H9 (cell line): ENCODE measurements around the gene CLEC18C. TPM values are rescaled to one million over a fixed set of nuclear protein-coding genes. Genes with fewer than 3 reads are reported as not detected.

Source experiments
- DNase-seq: peaks from one replicate; pipeline ENCODE4 v3.0.0-alpha.2; 2017
- H2AFZ ChIP-seq: one replicate; pipeline ENCODE4 v1.6.1; 2013; ENCODE audit warnings: mild to moderate bottlenecking, low read length, control low read depth, moderate library complexity
- H2AK5ac ChIP-seq: 2 replicates; pipeline ENCODE4 v1.6.1; 2013; ENCODE audit warnings: low read length, control low read depth, mixed read lengths; ENCODE audit not compliant: insufficient read length
- H2BK120ac ChIP-seq: one replicate; pipeline ENCODE4 v1.6.1; 2013; ENCODE audit warnings: low read depth, mild to moderate bottlenecking, low read length, control low read depth, inconsistent platforms; ENCODE audit not compliant: poor library complexity, severe bottlenecking
- H2BK12ac ChIP-seq: 2 replicates; pipeline ENCODE4 v1.6.1; 2013; ENCODE audit warnings: low read length, control low read depth, mixed read lengths, low read depth; ENCODE audit not compliant: insufficient read length
- H2BK15ac ChIP-seq: 2 replicates; pipeline ENCODE4 v1.6.1; 2013; ENCODE audit warnings: low read depth, low read length, control low read depth
- H2BK20ac ChIP-seq: one replicate; pipeline ENCODE4 v1.6.1; 2013; ENCODE audit warnings: low read depth, mild to moderate bottlenecking, low read length, control low read depth, inconsistent platforms; ENCODE audit not compliant: poor library complexity, severe bottlenecking
- H2BK5ac ChIP-seq: 2 replicates; pipeline ENCODE4 v1.6.1; 2013; ENCODE audit warnings: low read length, control low read depth, mixed read lengths; ENCODE audit not compliant: insufficient read length
- H3K14ac ChIP-seq: 2 replicates; pipeline ENCODE4 v1.6.1; 2013; ENCODE audit warnings: low read length, control low read depth; ENCODE audit not compliant: insufficient read depth
- H3K18ac ChIP-seq: 2 replicates; pipeline ENCODE4 v1.6.1; 2013; ENCODE audit warnings: low read depth, mild to moderate bottlenecking, mixed read lengths, low read length, control low read depth; ENCODE audit not compliant: insufficient read length
- H3K23ac ChIP-seq: 2 replicates; pipeline ENCODE4 v1.6.1; 2013; ENCODE audit warnings: low read length, control low read depth, mixed read lengths, low read depth; ENCODE audit not compliant: insufficient read length
- H3K23me2 ChIP-seq: 2 replicates; pipeline ENCODE4 v1.6.1; 2013; ENCODE audit warnings: low read depth, mild to moderate bottlenecking, mixed read lengths, low read length, control low read depth; ENCODE audit not compliant: insufficient read length, poor library complexity, severe bottlenecking
- H3K27ac ChIP-seq: 2 replicates; pipeline ENCODE4 v1.5.1; 2013; ENCODE audit warnings: low read length, control low read depth, mixed read lengths, low read depth; ENCODE audit not compliant: insufficient read length
- H3K27me3 ChIP-seq: 2 replicates; pipeline ENCODE4 v1.6.1; 2013; ENCODE audit warnings: low read length, control low read depth, inconsistent platforms; ENCODE audit not compliant: insufficient read depth
- H3K4ac ChIP-seq: 2 replicates; pipeline ENCODE4 v1.6.1; 2013; ENCODE audit warnings: low read depth, mild to moderate bottlenecking, control low read depth, inconsistent platforms, low read length, moderate library complexity
- H3K4me1 ChIP-seq: 2 replicates; pipeline ENCODE4 v1.6.1; 2013; ENCODE audit warnings: low read length, control low read depth, inconsistent platforms; ENCODE audit not compliant: insufficient read depth
- H3K4me2 ChIP-seq: 2 replicates; pipeline ENCODE4 v1.6.1; 2013; ENCODE audit warnings: low read length, control low read depth, mixed read lengths; ENCODE audit not compliant: insufficient read length, insufficient read depth
- H3K56ac ChIP-seq: 2 replicates; pipeline ENCODE4 v1.6.1; 2013; ENCODE audit warnings: low read depth, mild to moderate bottlenecking, mixed read lengths, low read length, control low read depth; ENCODE audit not compliant: insufficient read length
- H3K79me1 ChIP-seq: 2 replicates; pipeline ENCODE4 v1.6.1; 2013; ENCODE audit warnings: low read depth, mild to moderate bottlenecking, moderate library complexity, low read length, control low read depth, inconsistent platforms; ENCODE audit not compliant: insufficient read depth, poor library complexity, severe bottlenecking
- H3K79me2 ChIP-seq: 2 replicates; pipeline ENCODE4 v1.6.1; 2013; ENCODE audit warnings: low read length, control low read depth, inconsistent platforms; ENCODE audit not compliant: insufficient read depth
- H3K9ac ChIP-seq: 2 replicates; pipeline ENCODE4 v1.6.1; 2013; ENCODE audit warnings: low read length, control low read depth, mixed read lengths; ENCODE audit not compliant: insufficient read length; ENCODE audit errors: extremely low read depth
- H3K9me3 ChIP-seq: one replicate; pipeline ENCODE4 v1.6.1; 2013; ENCODE audit warnings: low read depth, low read length, inconsistent platforms; ENCODE audit not compliant: control insufficient read depth
- H3T11ph ChIP-seq: one replicate; pipeline ENCODE4 v1.6.1; 2013; ENCODE audit warnings: mild to moderate bottlenecking, low read length, control low read depth, inconsistent platforms
- H4K20me1 ChIP-seq: one replicate; pipeline ENCODE4 v1.6.1; 2013; ENCODE audit not compliant: control insufficient read depth, insufficient read length, insufficient read depth
- H4K5ac ChIP-seq: 2 replicates; pipeline ENCODE4 v1.6.1; 2013; ENCODE audit warnings: low read depth, mild to moderate bottlenecking, mixed read lengths, low read length, control low read depth; ENCODE audit not compliant: insufficient read length
- H4K8ac ChIP-seq: replicated peaks from 2 replicates; pipeline ENCODE4 v1.6.1; 2013; ENCODE audit warnings: low read length, control low read depth, mixed read lengths, low read depth; ENCODE audit not compliant: insufficient read length
- H4K91ac ChIP-seq: 2 replicates; pipeline ENCODE4 v1.6.1; 2013; ENCODE audit warnings: low read depth, mild to moderate bottlenecking, moderate library complexity, mixed read lengths, low read length, control low read depth; ENCODE audit not compliant: insufficient read length
- H3K27ac Mint-ChIP-seq, 3 experiments: 2 replicates in 2 of 3; 3 replicates in 1 of 3; pipeline ENCODE4 v1.8.0; 2020 to 2021; ENCODE audit warnings: mixed read lengths in 3 of 3, mild to moderate bottlenecking in 1 of 3, moderate library complexity in 1 of 3
- H3K27me3 Mint-ChIP-seq: 2 replicates; pipeline ENCODE4 v1.8.0; 2021; ENCODE audit warnings: low read depth, mild to moderate bottlenecking, moderate library complexity, mixed read lengths
- H3K36me3 Mint-ChIP-seq, 3 experiments: 2 replicates in 2 of 3; 3 replicates in 1 of 3; pipeline ENCODE4 v1.8.0; 2020 to 2021; ENCODE audit warnings: low read depth in 3 of 3, mixed read lengths in 3 of 3; ENCODE audit not compliant: insufficient read depth in 1 of 3
- H3K4me1 Mint-ChIP-seq, 2 experiments: 2 replicates each; pipeline ENCODE4 v1.8.0; 2020; ENCODE audit warnings: mixed read lengths in 2 of 2
- H3K4me3 Mint-ChIP-seq, 2 experiments: 2 replicates in 1 of 2; 3 replicates in 1 of 2; pipeline ENCODE4 v1.8.0; 2020 to 2021; ENCODE audit warnings: mild to moderate bottlenecking in 2 of 2, mixed read lengths in 2 of 2, moderate library complexity in 1 of 2
- H3K9me3 Mint-ChIP-seq, 2 experiments: 2 replicates in 1 of 2; 3 replicates in 1 of 2; pipeline ENCODE4 v1.8.0; 2020; ENCODE audit warnings: mild to moderate bottlenecking in 2 of 2, mixed read lengths in 2 of 2, moderate library complexity in 1 of 2
- WGBS: extraction: QIAGEN DNeasy Blood & Tissue Kit; methylation state at CpG from one replicate; pipeline ENCODE4 v1.1.7; 2013; ENCODE audit warnings: missing lambda C conversion rate, low lambda C conversion rate, mixed read lengths; ENCODE audit not compliant: insufficient read length; ENCODE audit errors: extremely low coverage; 5-methylcytosine and 5-hydroxymethylcytosine counted together
- total RNA-seq: library from RNA; stranded (reverse); gene quantifications from 2 replicates; pipeline ENCODE4 v1.2.1, GENCODE V29; 2021
- TF ChIP-seq, protein P1 (sequence below): fragments of 200-600 bp; sonication (generic); conservative IDR thresholded peaks from 3 replicates; pipeline ENCODE4 v1.8.0; 2021; ENCODE audit warnings: antibody characterized with exemption, mild to moderate bottlenecking

CLEC18C gene
- total RNA-seq, 1 experiment from 2014 or later: 0.11 TPM

- Histone ChIP-seq H2AFZ (no peak overlapping the region), H3K18ac (no peak overlapping the region), H3K79me1 (no peaks in the 10 kb centered on the region), H3K9ac (no peak overlapping the region), H3K23me2 (peaks cover 2% of the 10 kb centered on the region), H4K91ac (no peak overlapping the region), H3K23ac (no peak overlapping the region), H3K4me1 (no peaks in the 10 kb centered on the region), H3K56ac (no peak overlapping the region), H2BK20ac (no peak overlapping the region), H3T11ph (no peak overlapping the region), H4K20me1 (no peaks in the 10 kb centered on the region), H2BK15ac (no peak overlapping the region), H3K27ac (no peak overlapping the region), H3K79me2 (no peaks in the 10 kb centered on the region), H3K27me3 (no peaks in the 10 kb centered on the region), H2AK5ac (no peak overlapping the region), H2BK5ac (no peak overlapping the region), H2BK120ac (no peak overlapping the region), H2BK12ac (no peak overlapping the region), H3K9me3 (no peaks in the 10 kb centered on the region), H3K14ac (no peak overlapping the region), H4K8ac (no peak overlapping the region), H3K4ac (no peak overlapping the region), H3K4me2 (no peak overlapping the region), H4K5ac (no peak overlapping the region)
- H3K4me1 Mint-ChIP-seq: peaks cover 0 to 2% of the 10 kb centered on the region in 2 experiments; a peak in 1 of 4 replicates
- peak; percentile 55 for DNase-seq
- WGBS: no CpG with 5 or more reads among the region's 7 CpGs
- no peak overlapping the region for H3K4me3 Mint-ChIP-seq
- no peaks in the 10 kb centered on the region for H3K9me3 Mint-ChIP-seq
- H3K27me3 Mint-ChIP-seq: no peaks in the 10 kb centered on the region
- no peak overlapping the region; a peak in 1 of 7 replicates for H3K27ac Mint-ChIP-seq
- TF ChIP-seq, protein P1, sequence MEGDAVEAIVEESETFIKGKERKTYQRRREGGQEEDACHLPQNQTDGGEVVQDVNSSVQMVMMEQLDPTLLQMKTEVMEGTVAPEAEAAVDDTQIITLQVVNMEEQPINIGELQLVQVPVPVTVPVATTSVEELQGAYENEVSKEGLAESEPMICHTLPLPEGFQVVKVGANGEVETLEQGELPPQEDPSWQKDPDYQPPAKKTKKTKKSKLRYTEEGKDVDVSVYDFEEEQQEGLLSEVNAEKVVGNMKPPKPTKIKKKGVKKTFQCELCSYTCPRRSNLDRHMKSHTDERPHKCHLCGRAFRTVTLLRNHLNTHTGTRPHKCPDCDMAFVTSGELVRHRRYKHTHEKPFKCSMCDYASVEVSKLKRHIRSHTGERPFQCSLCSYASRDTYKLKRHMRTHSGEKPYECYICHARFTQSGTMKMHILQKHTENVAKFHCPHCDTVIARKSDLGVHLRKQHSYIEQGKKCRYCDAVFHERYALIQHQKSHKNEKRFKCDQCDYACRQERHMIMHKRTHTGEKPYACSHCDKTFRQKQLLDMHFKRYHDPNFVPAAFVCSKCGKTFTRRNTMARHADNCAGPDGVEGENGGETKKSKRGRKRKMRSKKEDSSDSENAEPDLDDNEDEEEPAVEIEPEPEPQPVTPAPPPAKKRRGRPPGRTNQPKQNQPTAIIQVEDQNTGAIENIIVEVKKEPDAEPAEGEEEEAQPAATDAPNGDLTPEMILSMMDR: peak; percentile 42; the same call in 1 of the 3 replicates
- peaks cover 19 to 27% (median 25%) of the 10 kb centered on the region in 3 experiments; a peak in 6 of 7 replicates for H3K36me3 Mint-ChIP-seq
Observed at GRCh38 chr16:70158261-70158939, 15.2 kb upstream of the CLEC18C start.
